Testis (tissue), 3 donors: ENCODE measurements around the gene MTIF2. TPM values are rescaled to one million over a fixed set of nuclear protein-coding genes. Genes with fewer than 3 reads are reported as not detected.
"Not testable (repeated sequence)": the region's sequence is repeated elsewhere in the genome, so short reads cannot be mapped to it uniquely, and the experiment has no call there.

Experiments used
- DNase-seq: peaks from one replicate; pipeline ENCODE4 v3.0.0-alpha.2; 2019
- H3K27ac ChIP-seq, 2 donors: fragments of 200-600 bp; sonication (generic); one replicate each; pipeline ENCODE4 v1.5.1; 2019
- H3K27me3 ChIP-seq: fragments of 200-600 bp; sonication (generic); one replicate; pipeline ENCODE4 v1.5.1; 2019
- H3K36me3 ChIP-seq: fragments of 200-600 bp; sonication (generic); one replicate; pipeline ENCODE4 v1.5.1; 2017; ENCODE audit warnings: low read depth; ENCODE audit errors: missing control alignments
- H3K4me1 ChIP-seq: fragments of 200-600 bp; sonication (generic); one replicate; pipeline ENCODE4 v1.5.1; 2019
- H3K4me3 ChIP-seq, 2 donors: fragments of 200-600 bp; sonication (generic); one replicate each; pipeline ENCODE4 v1.5.1; 2017 to 2019
- H3K9me3 ChIP-seq: fragments of 200-600 bp; sonication (generic); one replicate; pipeline ENCODE4 v1.5.1; 2017
- POLR2A ChIP-seq: fragments of 450-650 bp; IDR thresholded peaks from one replicate; pipeline ENCODE4 v1.6.1; 2017; ENCODE audit warnings: antibody characterized with exemption, mild to moderate bottlenecking, moderate library complexity
- WGBS, 2 donors: methylation state at CpG; one replicate each; pipeline ENCODE4 v1.1.5; 2018; 5-methylcytosine and 5-hydroxymethylcytosine counted together
- intact Hi-C: fragments of 100-400 bp; cut with DNase I; formaldehyde crosslinking; loops from one replicate; pipeline ENCODE4 v1.15.1; 2023; ENCODE audit warnings: low total_unique reads
- polyA plus RNA-seq: library from polyadenylated mRNA; stranded (reverse); fragments of 350-450 nt; fragmentation: Illumina TruSeq; extraction: RNeasy Lipid Tissue Mini Kit (QIAGEN cat#74804); gene quantifications from one replicate; pipeline ENCODE4 v1.2.3, GENCODE V29; 2014; ENCODE audit warnings: low read depth, low replicate concordance; ENCODE audit not compliant: insufficient read depth
- total RNA-seq, 2 donors: library from RNA; depleted of rRNA; stranded (reverse); fragments of >200 nt; gene quantifications; one replicate each; pipeline ENCODE4 v1.2.3, GENCODE V29; 2016
- TF ChIP-seq, protein P1 (sequence below), 3 experiments: fragments of 450-650 bp in 2 of 3; fragments of 200-600 bp in 1 of 3; sonication (generic) in 1 of 3; IDR thresholded peaks; one replicate each; pipeline ENCODE4 v1.5.1; 2016 to 2019; ENCODE audit warnings: antibody characterized with exemption in 3 of 3, mild to moderate bottlenecking in 2 of 3, moderate library complexity in 1 of 3

Gene MTIF2
- total and polyA plus RNA-seq, 3 donors from 2014 or later: 15.0 to 23.9 (median 19.6) TPM

GRCh38 chr2:55279214-55279835 lies 10.3 kb upstream of the MTIF2 start:
- H3K27me3 ChIP-seq, H3K36me3 ChIP-seq, H3K4me1 ChIP-seq, H3K27ac ChIP-seq, H3K9me3 ChIP-seq, H3K4me3 ChIP-seq, DNase-seq, intact Hi-C loops: not testable (repeated sequence)
- WGBS, 2 donors: 46 to 50% methylated on average over 10 of the region's 10 CpGs

DNA sequence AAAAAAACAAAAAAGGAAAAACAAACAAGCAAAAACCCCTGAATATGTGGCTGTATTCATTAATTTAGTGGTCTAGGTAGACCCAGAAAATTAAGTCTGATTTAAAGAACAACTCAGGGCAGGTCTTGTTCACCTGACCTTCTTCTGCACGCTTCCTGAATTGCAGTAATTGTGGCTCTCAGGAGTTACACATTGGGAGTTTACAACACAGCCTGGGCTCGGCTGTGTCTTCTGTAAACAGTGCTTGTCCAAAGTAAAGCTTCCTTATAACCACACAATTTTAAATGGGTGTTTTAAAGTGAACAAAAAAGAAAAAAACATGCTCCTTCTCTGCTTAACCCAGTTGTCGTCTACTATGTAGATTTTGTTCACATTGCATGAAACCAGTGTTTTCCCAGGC lies 8.3 kb upstream of the MTIF2 start:
- Histone ChIP-seq H3K36me3 (no peaks in the 10 kb centered on the region), H3K27me3 (no peaks in the 10 kb centered on the region), H3K9me3 (no peaks in the 10 kb centered on the region), H3K4me3 (no peak overlapping the region), H3K27ac (no peak overlapping the region), H3K4me1 (no peaks in the 10 kb centered on the region)
- WGBS, 2 donors: 79 to 88% methylated on average over 3 of the region's 3 CpGs
- no peak for TF ChIP-seq POLR2A
- DNase-seq: no peak
- intact Hi-C loops: no loop called here

DNA sequence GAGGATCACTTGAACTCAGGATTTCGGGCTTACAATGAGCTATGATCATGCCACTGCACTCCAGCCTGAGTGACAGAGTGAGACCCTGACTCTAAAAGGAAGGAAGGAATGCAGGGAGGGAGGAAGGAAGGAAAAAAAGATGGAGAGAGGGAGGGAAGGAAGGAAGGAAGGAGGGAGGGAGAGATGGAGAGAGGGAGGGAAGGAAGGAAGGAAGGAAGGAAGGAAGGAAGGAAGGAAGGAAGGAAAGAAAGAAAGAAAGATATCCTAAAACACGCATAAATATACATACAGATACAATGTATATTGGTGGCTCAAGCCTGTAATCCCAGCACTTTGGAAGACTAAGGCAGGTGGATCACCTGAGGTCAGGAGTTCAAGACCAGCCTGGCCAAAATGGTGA lies 5.3 kb upstream of the MTIF2 start:
- DNase-seq, intact Hi-C loops, H3K27ac ChIP-seq, H3K27me3 ChIP-seq, H3K9me3 ChIP-seq, H3K4me3 ChIP-seq, H3K36me3 ChIP-seq, H3K4me1 ChIP-seq: not testable (repeated sequence)
- 91 to 96% methylated on average over 2 of the region's 2 CpGs for WGBS, 2 donors

DNA sequence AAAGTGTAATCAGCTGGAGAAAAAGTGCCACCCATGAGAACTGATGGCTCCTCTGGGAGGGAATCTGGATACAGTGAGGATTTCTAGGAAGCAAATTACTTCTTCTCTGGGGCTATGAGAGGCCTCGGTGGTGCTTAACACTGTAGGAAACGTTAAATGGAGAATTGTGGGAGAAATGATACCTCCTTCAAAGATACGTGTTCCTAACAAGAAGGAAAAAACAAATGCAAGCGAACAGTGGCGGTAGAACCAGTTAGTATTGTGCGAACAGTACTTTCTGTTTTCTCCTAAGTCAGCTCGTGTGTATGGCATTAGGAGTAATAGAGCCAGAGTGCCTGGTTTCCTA lies 587 bp upstream of the MTIF2 start:
- Histone ChIP-seq H3K36me3 (no peaks in the 10 kb centered on the region), H3K4me3 (peak overlapping the region; percentile 62 to 88), H3K4me1 (no peaks in the 10 kb centered on the region), H3K9me3 (no peaks in the 10 kb centered on the region), H3K27me3 (no peaks in the 10 kb centered on the region), H3K27ac (peak overlapping the region; percentile 68 to 78)
- 34 to 36% methylated on average over 7 of the region's 7 CpGs for WGBS, 2 donors
- intact Hi-C loops: no loop called here
- DNase-seq: no peak
- TF ChIP-seq POLR2A: no peak
- TF ChIP-seq, protein P1, sequence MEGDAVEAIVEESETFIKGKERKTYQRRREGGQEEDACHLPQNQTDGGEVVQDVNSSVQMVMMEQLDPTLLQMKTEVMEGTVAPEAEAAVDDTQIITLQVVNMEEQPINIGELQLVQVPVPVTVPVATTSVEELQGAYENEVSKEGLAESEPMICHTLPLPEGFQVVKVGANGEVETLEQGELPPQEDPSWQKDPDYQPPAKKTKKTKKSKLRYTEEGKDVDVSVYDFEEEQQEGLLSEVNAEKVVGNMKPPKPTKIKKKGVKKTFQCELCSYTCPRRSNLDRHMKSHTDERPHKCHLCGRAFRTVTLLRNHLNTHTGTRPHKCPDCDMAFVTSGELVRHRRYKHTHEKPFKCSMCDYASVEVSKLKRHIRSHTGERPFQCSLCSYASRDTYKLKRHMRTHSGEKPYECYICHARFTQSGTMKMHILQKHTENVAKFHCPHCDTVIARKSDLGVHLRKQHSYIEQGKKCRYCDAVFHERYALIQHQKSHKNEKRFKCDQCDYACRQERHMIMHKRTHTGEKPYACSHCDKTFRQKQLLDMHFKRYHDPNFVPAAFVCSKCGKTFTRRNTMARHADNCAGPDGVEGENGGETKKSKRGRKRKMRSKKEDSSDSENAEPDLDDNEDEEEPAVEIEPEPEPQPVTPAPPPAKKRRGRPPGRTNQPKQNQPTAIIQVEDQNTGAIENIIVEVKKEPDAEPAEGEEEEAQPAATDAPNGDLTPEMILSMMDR (IDR thresholded peaks at IDR 0.05): no peak

- Histone ChIP-seq H3K9me3 (no peaks in the 10 kb centered on the region), H3K36me3 (no peaks in the 10 kb centered on the region), H3K4me1 (no peaks in the 10 kb centered on the region), H3K27ac (peak overlapping the region; percentile 68 to 78), H3K4me3 (peak overlapping the region; percentile 62 to 88), H3K27me3 (no peaks in the 10 kb centered on the region)
- intact Hi-C loops: no loop called here
- no peak for DNase-seq
- WGBS, 2 donors: 8 to 10% methylated on average over 13 of the region's 13 CpGs
- no peak for TF ChIP-seq POLR2A
- TF ChIP-seq, protein P1 (IDR thresholded peaks at IDR 0.05): no peak
These were observed 634 bp downstream of the MTIF2 start for GRCh38 chr2:55268288-55268906.

DNA sequence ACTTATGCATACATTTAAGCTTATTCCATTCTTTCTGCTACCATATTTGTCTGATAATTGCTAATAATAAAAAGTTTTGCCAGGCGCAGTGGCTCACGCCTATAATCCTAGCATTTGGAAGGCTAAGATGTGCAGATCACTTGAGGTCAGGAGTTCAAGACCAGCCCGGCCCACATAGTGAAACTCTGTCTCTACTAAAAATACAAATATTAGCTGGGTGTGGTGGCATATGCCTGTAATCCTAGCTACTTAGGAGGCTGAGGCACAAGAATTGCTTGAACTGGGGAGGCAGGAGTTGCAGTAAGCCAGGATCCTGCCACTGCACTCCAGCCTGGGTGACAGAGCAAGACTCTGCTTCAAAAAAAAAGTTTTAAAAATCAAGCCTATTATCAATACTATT lies 9.4 kb downstream of the MTIF2 start:
- H3K27ac ChIP-seq, H3K36me3 ChIP-seq, DNase-seq, H3K9me3 ChIP-seq, H3K4me3 ChIP-seq, H3K4me1 ChIP-seq, intact Hi-C loops, H3K27me3 ChIP-seq: not testable (repeated sequence)
- WGBS, 2 donors: 88 to 89% methylated on average over 3 of the region's 3 CpGs

DNA sequence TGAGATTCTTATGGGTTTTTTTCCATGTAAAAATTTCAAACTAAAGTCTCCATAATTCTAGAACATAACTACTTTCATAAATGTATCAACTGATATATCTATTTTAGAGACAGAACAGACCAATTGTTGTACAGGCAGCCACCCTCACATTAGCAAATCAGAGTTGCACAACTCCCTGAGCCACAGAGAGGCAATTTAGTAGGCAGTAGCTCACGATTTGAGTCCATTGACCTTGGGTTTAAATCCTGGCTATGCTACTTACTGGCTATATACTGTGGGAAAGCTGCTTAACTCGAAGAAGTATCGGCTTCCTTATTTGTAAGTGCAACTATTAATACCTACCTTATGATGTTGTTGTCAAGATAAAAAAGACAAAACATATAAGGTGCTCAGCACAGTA lies 16.2 kb downstream of the MTIF2 start:
- H3K4me3 ChIP-seq: no peak overlapping the region
- intact Hi-C loops: no loop called here
- no peak overlapping the region for H3K27ac ChIP-seq
- WGBS, 2 donors: 80 to 83% methylated on average over 3 of the region's 3 CpGs
- H3K4me1 ChIP-seq: no peaks in the 10 kb centered on the region
- H3K27me3 ChIP-seq: no peaks in the 10 kb centered on the region
- no peak for TF ChIP-seq POLR2A
- TF ChIP-seq, protein P1 (IDR thresholded peaks at IDR 0.05): no peak
- no peak for DNase-seq
- H3K9me3 ChIP-seq: no peaks in the 10 kb centered on the region
- H3K36me3 ChIP-seq: no peaks in the 10 kb centered on the region
